ENCODE results near the gene DPP6.

The DPP6 gene

DNA sequence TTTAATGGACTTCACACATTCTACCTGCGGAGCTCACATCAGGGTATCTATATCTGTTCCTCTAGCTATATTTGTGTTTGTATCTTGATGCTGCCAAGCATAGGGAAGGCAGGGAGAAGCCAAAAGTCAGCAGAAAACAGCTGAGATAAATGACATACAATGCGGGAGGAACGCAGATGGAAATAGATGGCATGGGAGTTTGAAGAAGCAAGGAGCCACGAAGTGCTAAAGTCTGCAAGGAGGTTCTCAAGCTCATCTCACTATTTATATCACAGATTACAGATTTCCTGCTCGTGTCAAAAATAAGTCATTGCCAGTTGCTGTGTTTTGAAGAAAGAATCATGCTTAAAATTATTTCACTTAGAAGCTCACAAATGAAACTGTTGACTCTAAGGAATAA lies 180.5 kb downstream of the DPP6 start:
- DNase-seq (ENCODE audit: low spot score), result no peak

GRCh38 chr7:154241988-154242387 lies 189.8 kb downstream of the DPP6 start:
- no peak for DNase-seq (ENCODE audit: low spot score)

DNA sequence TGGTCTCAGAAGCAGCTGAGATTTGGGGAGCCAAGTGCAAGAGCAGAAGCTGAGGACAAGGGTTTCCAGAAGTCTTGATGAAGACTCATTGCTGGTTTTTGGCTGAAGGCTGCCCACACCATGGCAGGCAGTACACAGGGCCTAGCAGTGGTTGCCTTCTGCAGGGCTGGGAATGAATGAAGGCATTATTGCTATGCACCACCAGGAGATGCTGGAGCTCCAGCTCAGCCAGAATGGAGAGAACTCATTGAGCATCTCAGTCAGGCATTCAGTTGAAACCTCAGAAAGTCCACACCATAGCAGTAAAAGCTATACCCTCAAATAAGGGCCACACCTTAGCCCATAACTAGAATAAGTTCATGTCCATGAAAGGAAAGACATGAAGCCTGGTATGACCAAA lies 190.5 kb downstream of the DPP6 start:
- no peak for DNase-seq (ENCODE audit: low spot score)

DNA sequence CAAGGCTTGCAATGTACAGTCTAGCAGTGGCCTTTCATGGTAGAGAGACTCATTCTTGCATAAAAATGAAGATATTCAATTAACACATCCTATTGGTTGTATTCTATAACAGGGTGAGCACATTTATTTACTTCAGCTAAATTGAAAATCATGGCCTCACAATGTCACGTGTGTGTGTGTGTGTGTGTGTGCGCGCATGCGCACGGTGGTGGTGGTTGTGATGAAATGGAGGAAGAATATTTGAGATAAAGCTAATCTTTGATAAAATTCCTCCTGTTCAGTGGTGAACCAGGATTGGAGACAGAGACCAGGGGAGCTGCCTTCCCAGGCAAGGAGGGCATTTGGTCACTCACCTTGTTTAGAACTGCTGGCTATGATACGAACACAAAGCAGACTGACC lies 199.8 kb downstream of the DPP6 start:
- no peak for DNase-seq (ENCODE audit: low spot score)

DNA sequence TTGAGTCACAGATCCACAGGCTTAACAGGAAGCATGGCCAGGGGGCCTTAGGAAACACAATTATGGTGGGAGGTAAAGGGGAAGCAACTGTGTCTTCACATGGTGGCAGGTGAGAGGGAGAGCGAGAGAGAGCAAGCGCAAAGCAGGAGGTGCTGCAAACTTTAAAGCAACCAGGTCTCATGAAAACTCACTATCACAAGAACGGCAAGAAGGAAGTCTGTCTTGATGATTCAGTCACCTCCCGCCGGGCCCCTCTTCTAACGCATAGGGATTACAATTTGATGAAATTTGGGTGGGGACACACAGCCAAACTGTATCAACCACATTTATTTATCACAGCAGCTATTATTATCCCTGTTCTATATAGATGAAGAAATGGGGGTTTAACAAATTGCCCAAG lies 201.6 kb downstream of the DPP6 start:
- no peak for DNase-seq (ENCODE audit: low spot score)

- DNase-seq (ENCODE audit: low spot score), result no peak
These were observed 203.1 kb downstream of the DPP6 start for GRCh38 chr7:154255324-154255723.

DNA sequence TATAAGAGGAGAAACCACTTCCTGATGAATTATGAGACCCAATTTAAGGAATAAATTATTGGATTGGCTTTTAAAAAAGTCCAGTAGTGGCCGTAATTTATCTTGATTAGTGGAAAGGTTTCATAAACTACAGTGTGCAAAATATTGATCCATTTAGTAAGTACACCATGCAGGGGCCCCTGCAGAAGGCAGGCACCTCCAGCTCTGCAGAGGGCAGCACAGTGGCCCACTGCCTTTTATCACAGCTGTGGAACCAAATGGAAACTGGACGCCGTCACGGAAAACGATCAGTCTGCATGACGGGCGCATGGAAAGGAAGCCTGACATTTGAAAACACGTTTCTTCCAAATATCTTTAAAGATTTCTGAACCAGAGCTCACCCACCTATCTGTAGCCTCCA lies 204.0 kb downstream of the DPP6 start:
- no peak for DNase-seq (ENCODE audit: low spot score)

- no peak for DNase-seq (ENCODE audit: low spot score)
These were observed 207.2 kb downstream of the DPP6 start for GRCh38 chr7:154259396-154259795.

GRCh38 chr7:154287356-154287755 lies 235.2 kb downstream of the DPP6 start:
- no peak for DNase-seq (ENCODE audit: low spot score)

DNA sequence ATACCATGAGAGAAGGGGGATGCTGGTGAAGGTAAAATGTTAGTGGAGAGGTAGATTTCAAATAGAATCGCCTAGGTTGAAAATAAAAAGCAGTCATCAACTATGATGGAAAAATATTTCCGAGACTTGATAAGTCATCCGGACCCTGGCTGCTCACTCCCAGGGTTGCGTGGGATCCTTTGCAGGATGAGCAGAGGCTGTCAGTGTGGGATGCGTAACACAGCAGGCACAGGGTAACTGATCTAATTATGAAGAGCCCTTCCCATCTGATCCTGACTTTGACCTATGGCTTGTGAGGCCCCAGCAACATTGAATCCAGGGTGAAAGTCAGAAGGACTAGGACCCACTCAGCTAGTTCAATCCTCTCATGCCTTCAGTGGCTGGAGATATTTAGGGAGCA lies 236.9 kb downstream of the DPP6 start:
- no peak for DNase-seq (ENCODE audit: low spot score)

DNA sequence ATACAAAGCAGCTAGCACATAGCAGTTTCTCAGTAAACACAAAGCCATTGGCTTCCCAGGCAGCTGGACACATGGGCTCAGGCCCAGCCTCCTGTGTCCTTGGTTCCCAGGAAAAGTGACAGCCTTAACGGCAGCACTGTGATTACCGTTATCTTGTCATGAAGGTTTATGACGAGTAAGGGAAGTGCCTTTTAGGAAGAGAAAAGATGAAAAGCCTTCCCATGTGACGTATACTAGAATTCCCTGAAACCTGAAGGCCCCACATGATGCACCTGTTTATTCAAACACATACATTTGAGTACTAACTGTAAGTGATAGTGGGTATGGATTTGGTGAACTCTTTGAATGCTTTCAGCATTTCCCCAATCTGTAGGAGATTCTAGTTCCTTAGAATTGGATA lies 244.2 kb downstream of the DPP6 start:
- DNase-seq (ENCODE audit: low spot score), result no peak

DNA sequence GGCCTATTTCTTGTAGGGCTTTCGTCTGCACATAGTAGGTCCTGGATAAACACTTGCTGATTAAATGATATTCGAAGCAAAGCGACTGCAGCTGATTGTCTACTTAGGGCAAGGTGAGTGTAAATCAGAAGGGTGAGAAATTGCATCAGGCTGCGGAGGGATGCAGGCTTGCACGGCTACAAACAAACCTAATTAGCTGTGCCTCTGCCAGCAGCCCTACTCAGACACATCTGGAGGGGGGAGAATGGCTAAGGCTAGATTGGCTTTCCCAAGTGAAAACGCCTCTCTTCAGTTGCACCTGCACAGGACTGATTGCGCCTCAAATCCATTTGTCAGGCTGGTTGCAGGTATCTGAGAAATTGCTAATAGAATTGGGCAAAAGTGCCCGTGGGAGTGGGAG lies 247.5 kb downstream of the DPP6 start:
- DNase-seq (ENCODE audit: low spot score), result no peak

DNA sequence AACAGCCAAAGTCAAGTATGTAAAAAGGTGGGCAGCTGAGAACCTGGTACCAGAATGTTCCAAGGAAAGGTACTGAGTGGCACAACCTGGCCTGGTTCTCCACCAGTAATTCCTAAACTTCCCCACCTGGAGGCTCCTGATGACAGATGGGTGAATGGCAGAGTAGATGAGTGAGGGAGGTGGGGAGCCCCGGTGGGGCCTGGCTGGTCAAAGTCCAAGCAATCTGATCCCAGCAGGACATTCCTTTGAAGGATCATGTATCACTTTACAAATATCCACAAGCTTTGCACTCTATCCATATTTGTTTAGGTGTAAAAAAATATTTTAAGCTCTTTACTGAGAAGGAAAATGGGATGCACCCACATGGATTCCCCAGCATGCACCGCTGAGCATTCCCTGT lies 250.2 kb downstream of the DPP6 start:
- DNase-seq (ENCODE audit: low spot score), result no peak

DNA sequence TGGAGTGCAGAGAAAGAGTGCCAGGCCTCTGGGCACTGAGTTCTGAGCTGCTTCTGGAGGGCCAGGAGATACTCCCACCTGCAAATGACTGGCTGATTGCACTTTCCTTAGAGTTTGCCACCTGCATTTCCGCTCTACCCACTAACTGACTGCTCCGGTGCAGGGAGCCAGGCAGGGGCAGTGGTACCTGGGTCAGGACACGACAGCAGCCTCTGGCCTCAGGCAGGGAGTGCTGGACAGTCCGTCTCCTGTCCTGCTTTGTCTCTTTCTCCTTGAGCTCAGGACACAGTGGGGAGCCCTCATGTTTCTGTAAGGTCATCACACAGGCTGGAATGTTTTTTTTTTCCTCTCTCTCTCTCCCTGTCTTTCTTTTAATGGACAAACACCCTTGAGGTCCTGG lies 252.0 kb downstream of the DPP6 start:
- no peak for DNase-seq (ENCODE audit: low spot score)

GRCh38 chr7:154304740-154305700 lies 252.8 kb downstream of the DPP6 start:
- DNase-seq (ENCODE audit: low spot score), result no peak

DNA sequence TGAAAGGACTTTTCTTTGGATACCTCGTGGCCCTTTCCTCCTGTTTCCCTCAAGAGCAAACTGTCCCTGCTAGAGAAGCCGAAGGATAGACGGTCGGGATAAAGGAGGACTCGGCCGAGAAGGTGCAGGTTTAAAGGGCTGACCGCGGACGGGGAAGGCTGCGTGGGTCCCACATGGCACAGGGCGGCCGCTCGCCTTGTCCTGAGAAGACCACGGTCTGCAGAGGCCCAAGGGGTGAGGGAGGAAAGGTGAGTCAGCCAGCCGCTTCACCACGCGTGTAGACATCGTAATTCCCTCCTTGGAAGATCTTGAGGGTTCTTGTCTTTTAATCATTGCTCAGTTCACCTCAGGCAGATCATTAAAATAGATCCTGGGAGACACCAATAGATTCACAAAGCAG lies 253.8 kb downstream of the DPP6 start:
- DNase-seq (ENCODE audit: low spot score), result no peak

DNA sequence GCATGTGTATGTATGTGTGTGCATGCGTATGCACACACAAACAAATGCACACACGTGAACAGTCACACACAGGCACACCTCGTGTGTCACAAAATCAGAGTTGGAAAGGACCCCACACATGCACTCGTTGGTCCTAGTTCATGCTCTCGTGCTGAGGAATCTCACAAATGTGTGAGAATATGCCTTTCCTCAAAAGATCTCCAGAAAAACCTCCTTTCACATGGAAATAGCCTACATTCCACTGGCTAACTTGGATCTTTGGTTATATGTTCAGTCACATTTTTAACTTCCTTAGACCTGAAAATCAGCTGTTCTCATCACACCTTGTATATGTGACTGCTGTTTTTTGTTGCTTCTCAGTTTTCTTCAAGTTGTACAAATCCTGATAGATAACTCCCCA lies 256.7 kb downstream of the DPP6 start:
- DNase-seq (ENCODE audit: low spot score), result no peak

DNA sequence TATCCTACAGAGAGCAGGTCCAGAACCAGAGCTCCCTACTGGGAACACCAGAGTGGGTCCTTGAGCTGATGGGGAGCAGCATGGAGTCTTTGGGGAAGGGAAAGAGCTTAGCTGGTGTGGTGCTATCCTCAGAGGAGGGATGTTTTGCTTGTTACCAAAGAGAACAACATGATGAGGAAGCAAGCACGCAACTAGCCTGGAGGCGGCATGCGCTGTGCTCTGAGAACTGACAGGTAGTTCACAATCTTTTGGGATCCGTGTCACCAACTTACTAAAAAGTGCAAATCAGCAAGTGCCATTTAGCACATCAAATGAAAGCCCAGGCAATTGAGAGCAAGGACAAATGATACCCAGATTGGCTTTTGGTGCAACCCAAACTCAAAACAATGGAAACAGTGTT lies 257.9 kb downstream of the DPP6 start:
- no peak for DNase-seq (ENCODE audit: low spot score)

DNA sequence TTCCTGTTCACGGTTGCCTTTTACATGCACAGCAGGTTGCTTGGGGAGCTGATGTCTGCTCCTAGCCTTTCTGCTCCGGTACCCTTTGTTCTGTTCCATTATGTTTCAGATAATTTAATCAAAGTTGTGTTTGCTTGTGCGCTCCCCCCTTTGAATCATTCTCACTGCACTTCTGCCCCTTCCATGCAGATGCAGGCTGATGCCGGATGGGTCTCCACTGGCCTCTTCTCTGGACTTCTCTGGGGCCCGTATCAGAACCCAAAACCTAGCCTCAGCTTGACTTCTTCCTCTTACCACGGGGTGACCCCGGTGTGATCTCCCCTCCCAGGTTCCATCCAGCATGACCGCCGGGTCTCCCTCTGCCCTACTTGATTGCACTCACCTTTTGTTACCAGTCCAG lies 272.0 kb downstream of the DPP6 start:
- DNase-seq (ENCODE audit: low spot score), result no peak

DNA sequence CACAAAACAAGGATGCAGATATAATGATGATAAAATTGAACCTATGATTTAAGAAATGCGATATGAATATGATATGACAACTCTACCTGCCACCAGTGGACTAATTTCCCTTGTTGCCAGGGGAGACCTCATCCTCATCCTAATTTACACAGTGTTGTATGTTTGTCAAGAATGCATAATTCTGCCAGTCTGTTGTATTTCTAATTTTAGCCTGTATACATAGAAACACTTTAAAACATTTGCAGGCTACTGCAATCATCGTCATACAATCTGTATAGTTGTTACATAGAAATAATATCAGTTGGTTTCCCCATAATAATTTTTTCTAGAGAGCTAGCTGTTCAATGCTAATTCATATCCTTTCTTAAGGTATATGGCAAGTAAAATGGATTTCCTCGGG lies 274.2 kb downstream of the DPP6 start:
- no peak for DNase-seq (ENCODE audit: low spot score)

GRCh38 chr7:154330318-154330717 lies 278.1 kb downstream of the DPP6 start:
- DNase-seq (ENCODE audit: low spot score), result no peak

DNA sequence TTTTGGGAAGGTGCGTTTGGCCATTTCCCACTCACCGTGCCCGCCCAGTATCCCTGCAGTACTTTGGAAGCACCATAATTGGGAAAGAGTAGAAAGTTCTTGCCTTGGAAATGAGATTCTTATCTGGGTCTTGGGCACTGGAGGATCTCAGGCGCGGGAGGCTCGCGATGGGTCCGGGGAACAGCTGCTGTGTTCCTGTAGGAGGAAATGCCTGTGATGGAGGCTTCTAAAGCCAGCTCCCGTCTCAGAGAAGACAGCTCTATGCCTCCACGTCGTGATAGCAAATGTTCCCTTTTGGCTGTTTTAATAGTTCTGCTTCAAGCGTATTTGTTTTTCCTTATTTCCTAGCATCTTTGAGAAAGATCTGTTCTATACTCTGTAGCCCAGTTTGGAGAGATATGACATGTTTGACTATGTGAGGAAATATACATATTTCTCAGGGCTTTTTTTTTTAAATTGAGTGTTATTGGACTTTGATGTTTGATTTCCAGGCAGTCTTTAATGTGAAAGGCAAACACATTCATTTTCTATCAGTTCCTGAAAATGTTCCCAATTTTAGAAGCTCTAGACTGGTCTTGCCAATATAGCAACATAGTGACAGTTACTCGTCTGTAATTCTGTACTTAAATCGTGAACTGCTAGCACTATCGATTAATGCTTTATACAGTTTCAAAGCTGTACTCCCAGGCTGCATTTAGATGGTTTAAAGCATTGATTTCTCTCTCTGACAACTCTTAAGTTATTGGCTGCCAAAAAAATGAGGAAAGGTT lies 280.8 kb downstream of the DPP6 start:
- no peak for DNase-seq (ENCODE audit: low spot score)

GRCh38 chr7:154336295-154336694 lies 284.1 kb downstream of the DPP6 start:
- DNase-seq (ENCODE audit: low spot score), result no peak

Data from kidney tubule cell (primary cell).